ENCODE measurements around the gene TMEM150B. TPM values are rescaled to one million over a fixed set of nuclear protein-coding genes. Genes with fewer than 3 reads are reported as not detected.

The TMEM150B gene
- total and polyA plus RNA-seq, 2 of the 13 experiments (the other 11 are each of a cell fraction or from before 2014, with no cell fraction given) = 1.3 to 1.8 TPM

- 0 out of 2 replicates have a peak, but pooled peaks have one; percentile 20 for TF ChIP-seq ZFY (CRISPR knock-in tag; IDR thresholded peaks at IDR 0.05)
- TF ChIP-seq AGO1 (IDR thresholded peaks at IDR 0.05; ENCODE audit: low read depth, low read length, poor library complexity, severe bottlenecking) = no peak
- peak; percentile 19; the same call in 1 of the 2 replicates for TF ChIP-seq GABPA (IDR thresholded peaks at IDR 0.05; ENCODE audit: low read depth, low read length)
- peak; percentile 71; the same call in 1 of the 2 replicates for TF ChIP-seq GABPA (CRISPR knock-in tag; IDR thresholded peaks at IDR 0.05; ENCODE audit: low read depth)
- no peak for TF ChIP-seq RAD51 (IDR thresholded peaks at IDR 0.05; ENCODE audit: borderline replicate concordance)
- TF ChIP-seq ZNF747 (CRISPR knock-in tag; IDR thresholded peaks at IDR 0.05; ENCODE audit: borderline replicate concordance) = no peak
- no peak for TF ChIP-seq RFXANK (CRISPR knock-in tag; IDR thresholded peaks at IDR 0.05)
- TF ChIP-seq HDAC1 (CRISPR knock-in tag; IDR thresholded peaks at IDR 0.05) = no peak
- TF ChIP-seq ZFP91 (CRISPR knock-in tag; IDR thresholded peaks at IDR 0.05; ENCODE audit: borderline replicate concordance) = peak; percentile 5; the same call in 1 of the 2 replicates
- peak; percentile 63; the same call in 1 of the 2 replicates for TF ChIP-seq IRF2 (CRISPR knock-in tag; IDR thresholded peaks at IDR 0.05)
- no peak for TF ChIP-seq ZNF362 (CRISPR knock-in tag; IDR thresholded peaks at IDR 0.05; ENCODE audit: borderline replicate concordance)
- no peak for TF ChIP-seq ZNF740 (CRISPR knock-in tag; IDR thresholded peaks at IDR 0.05)
- TF ChIP-seq HCFC1 (IDR thresholded peaks at IDR 0.05; ENCODE audit: low read depth, low read length) = peak; percentile 95
- TF ChIP-seq ARNT (IDR thresholded peaks at IDR 0.05) = no peak
- peak; percentile 92 for TF ChIP-seq SUZ12 (IDR thresholded peaks at IDR 0.05; ENCODE audit: low read depth, low read length)
- no peak for TF ChIP-seq MTA3 (CRISPR knock-in tag; IDR thresholded peaks at IDR 0.05)
- TF ChIP-seq NFIB (CRISPR knock-in tag; IDR thresholded peaks at IDR 0.05; ENCODE audit: borderline replicate concordance) = no peak
- TF ChIP-seq FOXM1 (CRISPR knock-in tag; IDR thresholded peaks at IDR 0.05) = no peak
- TF ChIP-seq ZNF569 (CRISPR knock-in tag; IDR thresholded peaks at IDR 0.05; ENCODE audit: borderline replicate concordance) = no peak
- no peak for TF ChIP-seq RFX5 (IDR thresholded peaks at IDR 0.05; ENCODE audit: low read depth, low read length)
- no peak for TF ChIP-seq KMT2B (CRISPR knock-in tag; IDR thresholded peaks at IDR 0.05)
- no peak for TF ChIP-seq JUN (CRISPR knock-in tag; IDR thresholded peaks at IDR 0.05)
- no peak for TF ChIP-seq ETV5 (CRISPR knock-in tag; IDR thresholded peaks at IDR 0.05; ENCODE audit: borderline replicate concordance)
- TF ChIP-seq CEBPG (CRISPR knock-in tag; IDR thresholded peaks at IDR 0.05) = no peak
- TF ChIP-seq MEF2D (CRISPR knock-in tag; IDR thresholded peaks at IDR 0.05) = no peak
- TF ChIP-seq SOX6 (IDR thresholded peaks at IDR 0.05) = no peak
- TF ChIP-seq SOX6 (CRISPR knock-in tag; IDR thresholded peaks at IDR 0.05) = no peak
- TF ChIP-seq HOMEZ (CRISPR knock-in tag; IDR thresholded peaks at IDR 0.05; ENCODE audit: low read depth) = no peak
- no peak for TF ChIP-seq ZSCAN21 (CRISPR knock-in tag; IDR thresholded peaks at IDR 0.05; ENCODE audit: borderline replicate concordance)
- TF ChIP-seq ZKSCAN1 (IDR thresholded peaks at IDR 0.05; ENCODE audit: low read length) = no peak
Observed at GRCh38 chr19:55304279-55304978, 20.7 kb downstream of the TMEM150B start (continued).

Data from HepG2 (cell line).